CD14-positive monocyte (primary cell): ENCODE data around the gene SLC6A7. TPM values are rescaled to one million over a fixed set of nuclear protein-coding genes. Genes with fewer than 3 reads are reported as not detected.

Source experiments
- DNase-seq, 3 donors: peaks; one replicate each; pipeline ENCODE4 v3.0.0-alpha.2; 2011 to 2022
- H2AFZ ChIP-seq: 2 replicates; pipeline ENCODE4 v1.6.0; 2012; ENCODE audit warnings: mild to moderate bottlenecking, low read depth, low read length, inconsistent platforms; ENCODE audit not compliant: insufficient read depth, poor library complexity, severe bottlenecking
- H3K27ac ChIP-seq, 2 donors: 1 replicate in 1 of 2; 2 replicates in 1 of 2; pipeline ENCODE4 v1.5.1; 2012 to 2013; ENCODE audit warnings: low read length in 2 of 2, control low read depth in 1 of 2, inconsistent platforms in 1 of 2, low read depth in 1 of 2, mild to moderate bottlenecking in 1 of 2
- H3K27me3 ChIP-seq, 2 donors: one replicate each; pipeline versions ENCODE4 v1.6.0 to v1.6.1; 2011 to 2013; ENCODE audit warnings: low read length in 2 of 2; ENCODE audit not compliant: control insufficient read depth in 2 of 2, insufficient read depth in 2 of 2
- H3K36me3 ChIP-seq, 2 donors: replicated peaks in 1 of 2; 1 replicate in 1 of 2; 2 replicates in 1 of 2; pipeline versions ENCODE4 v1.5.1 to v1.6.1; 2012 to 2013; ENCODE audit warnings: low read length in 2 of 2, control low read depth in 1 of 2, inconsistent platforms in 1 of 2, mild to moderate bottlenecking in 1 of 2; ENCODE audit not compliant: insufficient read depth in 2 of 2, control insufficient read depth in 1 of 2
- H3K4me1 ChIP-seq, 2 donors: 1 replicate in 1 of 2; 2 replicates in 1 of 2; pipeline versions ENCODE4 v1.5.1 to v1.6.1; 2012 to 2013; ENCODE audit warnings: low read length in 2 of 2, control low read depth in 1 of 2, inconsistent platforms in 1 of 2, mild to moderate bottlenecking in 1 of 2, moderate library complexity in 1 of 2; ENCODE audit not compliant: insufficient read depth in 2 of 2, control insufficient read depth in 1 of 2
- H3K4me2 ChIP-seq: replicated peaks from 2 replicates; pipeline ENCODE3; 2012; ENCODE audit warnings: low read length, moderate library complexity, mild to moderate bottlenecking; ENCODE audit not compliant: poor library complexity, severe bottlenecking; ENCODE audit errors: extremely low read depth
- H3K4me3 ChIP-seq, 3 experiments: fragments of 200-600 bp in 1 of 3; sonication (generic) in 1 of 3; replicated peaks in 1 of 3; 1 replicate in 2 of 3; 2 replicates in 1 of 3; pipeline ENCODE4 v1.5.1; 2011 to 2013; ENCODE audit warnings: low read length in 3 of 3, mild to moderate bottlenecking in 3 of 3, control low read depth in 2 of 3, low read depth in 2 of 3, inconsistent platforms in 1 of 3, moderate library complexity in 1 of 3
- H3K79me2 ChIP-seq: 2 replicates; pipeline ENCODE4 v1.6.0; 2012; ENCODE audit warnings: mild to moderate bottlenecking, control low read depth, inconsistent platforms, low read length, moderate library complexity; ENCODE audit not compliant: insufficient read depth
- H3K9ac ChIP-seq: 2 replicates; pipeline ENCODE4 v1.6.0; 2017; ENCODE audit warnings: low read length, mild to moderate bottlenecking; ENCODE audit not compliant: insufficient read depth, poor library complexity, severe bottlenecking
- H3K9me3 ChIP-seq, 2 donors: replicated peaks in 1 of 2; 1 replicate in 1 of 2; 2 replicates in 1 of 2; pipeline versions ENCODE4 v1.5.1 to v1.6.1; 2012 to 2013; ENCODE audit warnings: low read length in 2 of 2, control low read depth in 1 of 2; ENCODE audit not compliant: control insufficient read depth in 1 of 2, insufficient read depth in 1 of 2
- H4K20me1 ChIP-seq: 2 replicates; pipeline ENCODE4 v1.6.0; 2012; ENCODE audit warnings: mild to moderate bottlenecking, low read length, control low read depth, moderate library complexity; ENCODE audit not compliant: insufficient read depth
- H3K27ac Mint-ChIP-seq, 7 donors: one replicate each; pipeline ENCODE4 v1.8.0; 2020; ENCODE audit warnings: mild to moderate bottlenecking in 7 of 7, mixed read lengths in 7 of 7, moderate library complexity in 6 of 7, inconsistent platforms in 2 of 7
- H3K27me3 Mint-ChIP-seq, 3 donors: one replicate each; pipeline ENCODE4 v1.8.0; 2021 to 2022; ENCODE audit warnings: low read depth in 3 of 3, mild to moderate bottlenecking in 3 of 3, mixed read lengths in 3 of 3, moderate library complexity in 3 of 3, inconsistent platforms in 1 of 3
- H3K36me3 Mint-ChIP-seq, 2 donors: one replicate each; pipeline ENCODE4 v1.8.0; 2020; ENCODE audit warnings: mixed read lengths in 2 of 2, inconsistent platforms in 1 of 2, mild to moderate bottlenecking in 1 of 2
- H3K4me1 Mint-ChIP-seq: one replicate; pipeline ENCODE4 v1.8.0; 2020; ENCODE audit warnings: mild to moderate bottlenecking, mixed read lengths
- H3K4me3 Mint-ChIP-seq, 2 donors: one replicate each; pipeline ENCODE4 v1.8.0; 2020; ENCODE audit warnings: mild to moderate bottlenecking in 2 of 2, mixed read lengths in 2 of 2, moderate library complexity in 1 of 2
- H3K9me3 Mint-ChIP-seq, 7 donors: one replicate each; pipeline ENCODE4 v1.8.0; 2020 to 2022; ENCODE audit warnings: mixed read lengths in 7 of 7, mild to moderate bottlenecking in 6 of 7, moderate library complexity in 6 of 7, inconsistent platforms in 2 of 7
- WGBS: methylation state at CpG from one replicate; pipeline ENCODE4 v1.1.5; 2013; ENCODE audit warnings: missing lambda C conversion rate; ENCODE audit not compliant: insufficient coverage; 5-methylcytosine and 5-hydroxymethylcytosine counted together
- intact Hi-C, 2 donors: fragments of 100-400 bp; cut with micrococcal nuclease; formaldehyde crosslinking; loops; one replicate each; pipeline versions ENCODE4 v1.15.0 to v1.15.1; 2023
- polyA plus RNA-seq, 3 donors: library from polyadenylated mRNA; depleted of rRNA in 1 of 3; unstranded in 2 of 3; stranded (reverse) in 1 of 3; fragments of 300-500 nt in 2 of 3; fragments of >200 nt in 1 of 3; fragmentation: Illumina TruSeq in 2 of 3; gene quantifications; 1 replicate in 2 of 3; 2 replicates in 1 of 3; pipeline ENCODE4 v1.2.3, GENCODE V29; 2012 to 2021
- TF ChIP-seq, protein P1 (sequence below): fragments of 200-600 bp; IDR thresholded peaks from one replicate; pipeline ENCODE4 v1.8.0; 2022; ENCODE audit warnings: antibody characterized with exemption, mild to moderate bottlenecking

The SLC6A7 gene
- polyA plus RNA-seq, 3 donors, result 0.07 TPM; not detected in 2

DNA sequence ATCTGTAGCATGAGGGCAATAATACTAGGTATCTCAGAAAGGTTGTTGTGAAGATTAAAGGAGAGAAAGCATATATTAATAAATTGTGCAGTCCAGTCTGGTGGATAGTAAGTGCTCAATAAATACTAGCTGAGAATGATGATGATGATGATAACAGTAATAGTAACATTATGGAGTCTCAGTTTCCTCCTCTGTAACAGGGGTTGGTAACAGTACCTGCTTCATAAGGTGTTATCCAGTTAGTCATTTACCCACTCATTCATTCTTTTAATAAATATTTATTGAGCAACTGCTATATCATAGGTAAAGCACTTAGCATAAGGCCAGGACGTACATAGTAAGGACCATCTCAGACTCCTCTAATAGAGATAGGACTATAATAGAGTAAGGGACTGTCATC, 7.6 kb downstream of the SLC6A7 start:
- no peaks in the 10 kb centered on the region for H3K36me3 Mint-ChIP-seq
- Histone ChIP-seq H3K9ac (no peak overlapping the region), H3K4me3 (no peak overlapping the region), H3K27me3 (peaks cover 0 to 5% of the 10 kb centered on the region in 2 donors), H2AFZ (no peak overlapping the region), H3K79me2 (no peaks in the 10 kb centered on the region), H3K36me3 (no peaks in the 10 kb centered on the region), H3K4me2 (no peak overlapping the region), H3K9me3 (no peaks in the 10 kb centered on the region), H4K20me1 (no peaks in the 10 kb centered on the region), H3K27ac (no peak overlapping the region), H3K4me1 (no peaks in the 10 kb centered on the region)
- peaks cover 17 to 26% (median 25%) of the 10 kb centered on the region in 3 donors for H3K27me3 Mint-ChIP-seq
- H3K9me3 Mint-ChIP-seq, result no peaks in the 10 kb centered on the region
- H3K4me3 Mint-ChIP-seq, result no peak overlapping the region
- peak overlapping the region in 1 of 7 donors; percentile 63 for H3K27ac Mint-ChIP-seq
- TF ChIP-seq, protein P1, sequence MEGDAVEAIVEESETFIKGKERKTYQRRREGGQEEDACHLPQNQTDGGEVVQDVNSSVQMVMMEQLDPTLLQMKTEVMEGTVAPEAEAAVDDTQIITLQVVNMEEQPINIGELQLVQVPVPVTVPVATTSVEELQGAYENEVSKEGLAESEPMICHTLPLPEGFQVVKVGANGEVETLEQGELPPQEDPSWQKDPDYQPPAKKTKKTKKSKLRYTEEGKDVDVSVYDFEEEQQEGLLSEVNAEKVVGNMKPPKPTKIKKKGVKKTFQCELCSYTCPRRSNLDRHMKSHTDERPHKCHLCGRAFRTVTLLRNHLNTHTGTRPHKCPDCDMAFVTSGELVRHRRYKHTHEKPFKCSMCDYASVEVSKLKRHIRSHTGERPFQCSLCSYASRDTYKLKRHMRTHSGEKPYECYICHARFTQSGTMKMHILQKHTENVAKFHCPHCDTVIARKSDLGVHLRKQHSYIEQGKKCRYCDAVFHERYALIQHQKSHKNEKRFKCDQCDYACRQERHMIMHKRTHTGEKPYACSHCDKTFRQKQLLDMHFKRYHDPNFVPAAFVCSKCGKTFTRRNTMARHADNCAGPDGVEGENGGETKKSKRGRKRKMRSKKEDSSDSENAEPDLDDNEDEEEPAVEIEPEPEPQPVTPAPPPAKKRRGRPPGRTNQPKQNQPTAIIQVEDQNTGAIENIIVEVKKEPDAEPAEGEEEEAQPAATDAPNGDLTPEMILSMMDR, result no peak
- intact Hi-C loops, result no loop called here
- no peak for DNase-seq
- WGBS, result no CpG with 5 or more reads among the region's 1 CpG
- H3K4me1 Mint-ChIP-seq, result no peaks in the 10 kb centered on the region

DNA sequence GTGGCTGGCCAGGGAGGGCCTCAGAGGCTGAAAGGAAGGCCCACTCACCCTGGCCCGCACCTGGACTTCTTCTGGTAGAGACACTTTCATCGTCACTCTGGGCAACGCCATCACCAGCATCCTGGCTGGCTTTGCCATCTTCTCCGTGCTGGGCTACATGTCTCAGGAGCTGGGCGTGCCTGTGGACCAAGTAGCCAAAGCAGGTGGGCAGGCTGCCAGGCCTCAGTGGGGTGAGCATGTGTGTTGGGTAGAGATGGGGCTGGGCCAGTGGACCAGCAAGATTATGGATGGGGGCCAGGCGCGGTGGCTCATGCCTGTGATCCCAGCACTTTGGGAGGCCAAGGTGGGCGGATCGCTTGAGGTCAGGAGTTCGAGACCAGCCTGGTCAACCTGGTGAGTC, 12.6 kb downstream of the SLC6A7 start:
- Mint-ChIP-seq H3K27me3 (peaks cover 10 to 20% (median 18%) of the 10 kb centered on the region in 3 donors), H3K27ac (no peak overlapping the region), H3K9me3 (peaks cover 0 to 1% (median 0%) of the 10 kb centered on the region in 7 donors), H3K4me3 (no peak overlapping the region), H3K4me1 (no peaks in the 10 kb centered on the region), H3K36me3 (no peaks in the 10 kb centered on the region)
- no peak for DNase-seq
- H3K4me1 ChIP-seq, result no peaks in the 10 kb centered on the region
- no peaks in the 10 kb centered on the region for H4K20me1 ChIP-seq
- no peak overlapping the region for H2AFZ ChIP-seq
- no peak overlapping the region for H3K27ac ChIP-seq
- H3K4me2 ChIP-seq, result no peak overlapping the region
- no peaks in the 10 kb centered on the region for H3K9me3 ChIP-seq
- TF ChIP-seq, protein P1, result no peak
- H3K79me2 ChIP-seq, result no peaks in the 10 kb centered on the region
- intact Hi-C loops, result no loop called here
- no peak overlapping the region for H3K9ac ChIP-seq
- WGBS, result 95% methylated on average over 10 of the region's 10 CpGs
- H3K36me3 ChIP-seq, result no peaks in the 10 kb centered on the region
- peaks cover 0 to 2% of the 10 kb centered on the region in 2 donors for H3K27me3 ChIP-seq
- no peak overlapping the region for H3K4me3 ChIP-seq
